ENCODE data around the gene FLYWCH2. TPM values are rescaled to one million over a fixed set of nuclear protein-coding genes. Genes with fewer than 3 reads are reported as not detected.
"Not testable (repeated sequence)": the region's sequence is repeated elsewhere in the genome, so short reads cannot be mapped to it uniquely, and the experiment has no call there.

FLYWCH2 gene
- total and polyA plus RNA-seq, 3 experiments from 2014 or later = 24.0 to 27.2 (median 24.7) TPM

GRCh38 chr16:2905241-2905987 is 22.4 kb downstream of the FLYWCH2 start:
- H3K36me3 Mint-ChIP-seq = peaks cover 0 to 2% (median 0%) of the 10 kb centered on the region in 3 donors
- Histone ChIP-seq H3K4me1 (ENCODE audit: insufficient read depth, low read length) (peaks cover 10% of the 10 kb centered on the region), H3K9me3 (ENCODE audit: low read length) (no peaks in the 10 kb centered on the region), H3K27ac (ENCODE audit: low read depth, low read length) (peak overlapping the region; percentile 74), H3K4me3 (ENCODE audit: low read length) (peak overlapping the region; percentile 73), H3K36me3 (ENCODE audit: insufficient read depth, low read length) (no peaks in the 10 kb centered on the region), H3K27me3 (ENCODE audit: insufficient read depth, low read length, poor library complexity, severe bottlenecking) (no peaks in the 10 kb centered on the region)
- CTCF ChIA-PET = interaction anchor here (0.7 to 2.4 kb wide), 3 partner anchors 22 to 66 kb away, joined by 3 to 10 read pairs (median 10); partner anchors contain the start of gene FLYWCH2
- peak overlapping the region in 7 of 8 donors; percentile 72 to 88 (median 87) for H3K27ac Mint-ChIP-seq
- H3K4me3 Mint-ChIP-seq = peak overlapping the region; percentile 88 to 96 (median 92)
- peaks cover 23 to 28% (median 26%) of the 10 kb centered on the region in 3 donors for H3K4me1 Mint-ChIP-seq
- H3K9me3 Mint-ChIP-seq = no peaks in the 10 kb centered on the region
- DNase-seq = peak; percentile 84 to 89 (median 89)
- POLR2A ChIA-PET = interaction anchor here (0.5 to 1.2 kb wide), 2 partner anchors 12 to 23 kb away, joined by 4 to 6 read pairs; partner anchors contain the start of gene FLYWCH2
- peaks cover 0 to 2% of the 10 kb centered on the region in 2 donors for H3K27me3 Mint-ChIP-seq

- peak overlapping the region in 7 of 8 donors; percentile 65 to 88 (median 87) for H3K27ac Mint-ChIP-seq
- no peaks in the 10 kb centered on the region for H3K9me3 ChIP-seq (ENCODE audit: low read length)
- peak overlapping the region; percentile 88 to 96 (median 92) for H3K4me3 Mint-ChIP-seq
- ChIA-PET CTCF (interaction anchor here (0.7 to 2.4 kb wide), 5 partner anchors 9 to 67 kb away, joined by 3 to 10 read pairs (median 3); partner anchors contain the start of gene FLYWCH2), POLR2A (interaction anchor here (0.5 to 1.2 kb wide), 3 partner anchors 11 to 127 kb away, joined by 3 to 6 read pairs (median 4); partner anchors contain the start of gene FLYWCH2)
- H3K27me3 Mint-ChIP-seq = peaks cover 0 to 2% of the 10 kb centered on the region in 2 donors
- H3K27me3 ChIP-seq (ENCODE audit: insufficient read depth, low read length, poor library complexity, severe bottlenecking) = no peaks in the 10 kb centered on the region
- H3K27ac ChIP-seq (ENCODE audit: low read depth, low read length) = no peak overlapping the region
- no peaks in the 10 kb centered on the region for H3K9me3 Mint-ChIP-seq
- H3K4me1 Mint-ChIP-seq = peaks cover 23 to 33% (median 26%) of the 10 kb centered on the region in 3 donors
- H3K4me1 ChIP-seq (ENCODE audit: insufficient read depth, low read length) = peaks cover 10% of the 10 kb centered on the region
- no peak for DNase-seq
- peaks cover 0 to 2% (median 0%) of the 10 kb centered on the region in 3 donors for H3K36me3 Mint-ChIP-seq
- no peaks in the 10 kb centered on the region for H3K36me3 ChIP-seq (ENCODE audit: insufficient read depth, low read length)
- H3K4me3 ChIP-seq (ENCODE audit: low read length) = peak overlapping the region; percentile 46
Measured at GRCh38 chr16:2905988-2906387, 23.0 kb downstream of the FLYWCH2 start.

DNA sequence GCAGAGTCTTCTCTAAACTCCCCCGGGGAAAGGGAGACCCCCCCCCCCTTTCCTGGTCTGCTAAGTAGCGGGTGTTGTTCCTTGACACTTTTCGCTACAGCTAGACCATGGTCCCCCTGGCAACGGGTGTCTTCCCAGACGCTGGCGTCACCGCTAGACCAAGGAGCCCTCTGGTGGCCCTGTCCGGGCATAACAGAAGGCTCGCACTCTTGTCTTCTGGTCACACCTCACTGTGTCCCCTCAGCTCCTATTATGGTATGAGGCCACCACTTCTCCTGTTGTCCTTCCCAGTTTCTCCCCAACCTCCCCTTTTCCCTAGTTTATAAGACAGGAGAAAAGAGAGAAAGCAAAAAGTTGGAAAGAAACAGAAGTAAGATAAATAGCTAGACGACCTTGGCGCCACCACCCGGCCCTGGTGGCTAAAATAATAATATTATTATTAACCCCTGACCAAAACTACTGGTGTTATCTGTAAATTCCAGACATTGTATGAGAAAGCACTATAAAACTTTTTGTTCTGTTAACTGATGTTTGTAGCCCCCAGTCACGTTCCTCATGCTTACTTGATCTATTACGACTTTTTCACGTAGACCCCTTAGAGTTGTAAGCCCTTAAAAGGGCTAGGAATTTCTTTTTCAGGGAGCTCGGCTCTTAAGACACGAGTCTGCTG is 24.2 kb downstream of the FLYWCH2 start:
- H3K27me3 Mint-ChIP-seq; POLR2A ChIA-PET; H3K9me3 ChIP-seq (ENCODE audit: low read length); H3K4me3 ChIP-seq (ENCODE audit: low read length); H3K36me3 ChIP-seq (ENCODE audit: insufficient read depth, low read length); H3K27ac ChIP-seq (ENCODE audit: low read depth, low read length); H3K36me3 Mint-ChIP-seq; H3K27me3 ChIP-seq (ENCODE audit: insufficient read depth, low read length, poor library complexity, severe bottlenecking); H3K9me3 Mint-ChIP-seq: not testable (repeated sequence)
- Mint-ChIP-seq H3K4me3 (peak overlapping the region in 3 of 7 donors; percentile 36 to 54 (median 37)), H3K27ac (peak overlapping the region in 6 of 8 donors; percentile 21 to 88 (median 75)), H3K4me1 (peaks cover 28 to 41% (median 33%) of the 10 kb centered on the region in 3 donors)
- DNase-seq = peak; percentile 45 to 71 (median 52)
- CTCF ChIA-PET = interaction anchor here (0.9 to 2.4 kb wide), 6 partner anchors 8 to 32 kb away, joined by 3 to 10 read pairs (median 4); partner anchors contain the start of gene FLYWCH2
- H3K4me1 ChIP-seq (ENCODE audit: insufficient read depth, low read length) = peaks cover 14% of the 10 kb centered on the region

DNA sequence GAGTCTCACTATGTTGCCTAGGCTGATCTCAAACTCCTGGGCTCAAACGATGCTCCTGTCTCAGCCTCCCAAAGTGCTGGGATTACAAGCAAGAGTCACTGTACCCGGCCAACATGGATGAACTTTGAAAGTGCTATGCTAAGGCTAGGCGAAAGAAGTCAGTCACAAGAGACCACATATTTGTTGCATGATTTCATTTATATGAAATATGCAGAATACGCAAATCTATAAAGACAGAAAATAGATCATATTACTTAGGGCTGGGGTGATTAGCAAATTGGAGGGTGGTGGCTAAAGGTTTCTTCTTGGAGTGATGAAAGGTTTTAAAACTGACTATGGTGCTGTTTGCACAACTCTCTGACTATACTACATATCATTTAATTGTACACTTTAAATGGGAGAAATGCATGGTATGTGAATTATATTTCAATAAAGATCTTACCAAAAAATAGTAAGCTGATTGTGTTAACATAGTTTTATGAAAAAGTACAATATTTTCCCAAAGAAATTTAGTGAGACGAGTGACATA is 27.5 kb downstream of the FLYWCH2 start:
- ChIA-PET CTCF (interaction anchor here (1.7 to 2.6 kb wide), 3 partner anchors 9 to 72 kb away, joined by 4 to 10 read pairs (median 10); no protein-coding TSS in a partner anchor), POLR2A (interaction anchor here (3.6 kb wide), 1 partner anchor 28 kb away, joined by 33 read pairs; the partner anchor contains the start of gene FLYWCH2)
- Histone ChIP-seq H3K36me3 (ENCODE audit: insufficient read depth, low read length) (no peaks in the 10 kb centered on the region), H3K27me3 (ENCODE audit: insufficient read depth, low read length, poor library complexity, severe bottlenecking) (no peaks in the 10 kb centered on the region), H3K4me1 (ENCODE audit: insufficient read depth, low read length) (peaks cover 22% of the 10 kb centered on the region), H3K4me3 (ENCODE audit: low read length) (no peak overlapping the region), H3K27ac (ENCODE audit: low read depth, low read length) (no peak overlapping the region), H3K9me3 (ENCODE audit: low read length) (no peaks in the 10 kb centered on the region)
- DNase-seq = no peak
- Mint-ChIP-seq H3K9me3 (no peaks in the 10 kb centered on the region), H3K36me3 (peaks cover 0 to 22% (median 2%) of the 10 kb centered on the region in 3 donors), H3K4me1 (peaks cover 35 to 49% (median 41%) of the 10 kb centered on the region in 3 donors), H3K4me3 (peak overlapping the region; percentile 20 to 89 (median 87)), H3K27me3 (no peaks in the 10 kb centered on the region), H3K27ac (peak overlapping the region in 2 of 8 donors; percentile 27 to 78)

DNA sequence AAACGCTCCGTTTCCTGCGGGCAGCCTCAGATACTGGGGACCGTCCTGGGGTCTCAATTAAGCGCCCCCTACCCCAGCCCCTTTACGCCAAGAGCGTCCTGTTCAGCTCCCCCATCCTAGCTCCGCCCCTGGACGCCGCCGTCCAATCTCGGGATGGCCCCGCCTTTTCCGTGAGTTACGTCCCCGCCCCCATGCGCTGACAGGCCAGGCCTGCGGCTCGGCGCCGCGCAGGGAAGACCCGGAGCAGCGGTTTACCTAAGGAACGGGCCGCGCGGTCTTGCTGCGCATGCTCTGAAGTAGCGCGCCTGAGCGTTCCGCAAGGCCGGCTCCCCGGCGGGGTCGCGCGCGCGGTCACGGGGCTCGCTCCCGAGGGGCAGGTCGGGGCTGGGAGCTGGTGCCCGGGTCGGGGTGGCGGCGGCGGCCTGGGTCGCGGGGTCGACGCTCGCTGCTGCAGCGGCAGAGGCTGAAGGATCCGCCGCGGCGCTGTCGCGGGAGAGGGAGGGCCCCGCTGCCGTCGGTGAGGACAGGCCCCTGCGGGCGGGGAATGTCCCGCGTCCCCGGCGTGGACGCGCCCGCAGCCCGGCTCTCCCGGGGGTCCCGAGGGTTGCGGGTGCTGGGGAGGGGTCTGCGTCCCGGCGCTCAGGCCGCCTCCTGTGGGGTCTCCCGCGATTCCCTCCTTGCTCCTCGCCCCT is 28.8 kb downstream of the FLYWCH2 start, which contains the start of gene FLYWCH1:
Gene FLYWCH1 (plus strand): TSS at position 294 of the 692 bp plus-strand sequence. CDS start 17,755 bp downstream, outside the sequence.
- DNase-seq = peak; percentile 96 to 98 (median 97)
- H3K4me3 Mint-ChIP-seq = peak within 1 kb of the TSS; percentile 87 to 96 (median 91)
- CTCF ChIA-PET = interaction anchor here (0.6 to 2.6 kb wide), 10 partner anchors 8 to 73 kb away, joined by 3 to 13 read pairs (median 6); partner anchors contain the start of gene FLYWCH2
- POLR2A ChIA-PET = interaction anchor here (0.9 to 3.6 kb wide), 3 partner anchors 9 to 69 kb away, joined by 3 to 33 read pairs (median 5); partner anchors contain the start of genes FLYWCH2 and PKMYT1
- Histone ChIP-seq H3K36me3 (ENCODE audit: insufficient read depth, low read length) (no peaks in the 10 kb centered on the region), H3K4me1 (ENCODE audit: insufficient read depth, low read length) (peaks cover 16% of the 10 kb centered on the region), H3K9me3 (ENCODE audit: low read length) (no peaks in the 10 kb centered on the region), H3K27ac (ENCODE audit: low read depth, low read length) (peak within 1 kb of the TSS; percentile 73), H3K27me3 (ENCODE audit: insufficient read depth, low read length, poor library complexity, severe bottlenecking) (no peaks in the 10 kb centered on the region), H3K4me3 (ENCODE audit: low read length) (peak within 1 kb of the TSS; percentile 96)
- peaks cover 24 to 36% (median 28%) of the 10 kb centered on the region in 3 donors for H3K4me1 Mint-ChIP-seq
- peaks cover 0 to 30% (median 2%) of the 10 kb centered on the region in 3 donors for H3K36me3 Mint-ChIP-seq
- peak within 1 kb of the TSS; percentile 84 to 95 (median 93) for H3K27ac Mint-ChIP-seq
- no peaks in the 10 kb centered on the region for H3K9me3 Mint-ChIP-seq
- no peaks in the 10 kb centered on the region for H3K27me3 Mint-ChIP-seq

DNA sequence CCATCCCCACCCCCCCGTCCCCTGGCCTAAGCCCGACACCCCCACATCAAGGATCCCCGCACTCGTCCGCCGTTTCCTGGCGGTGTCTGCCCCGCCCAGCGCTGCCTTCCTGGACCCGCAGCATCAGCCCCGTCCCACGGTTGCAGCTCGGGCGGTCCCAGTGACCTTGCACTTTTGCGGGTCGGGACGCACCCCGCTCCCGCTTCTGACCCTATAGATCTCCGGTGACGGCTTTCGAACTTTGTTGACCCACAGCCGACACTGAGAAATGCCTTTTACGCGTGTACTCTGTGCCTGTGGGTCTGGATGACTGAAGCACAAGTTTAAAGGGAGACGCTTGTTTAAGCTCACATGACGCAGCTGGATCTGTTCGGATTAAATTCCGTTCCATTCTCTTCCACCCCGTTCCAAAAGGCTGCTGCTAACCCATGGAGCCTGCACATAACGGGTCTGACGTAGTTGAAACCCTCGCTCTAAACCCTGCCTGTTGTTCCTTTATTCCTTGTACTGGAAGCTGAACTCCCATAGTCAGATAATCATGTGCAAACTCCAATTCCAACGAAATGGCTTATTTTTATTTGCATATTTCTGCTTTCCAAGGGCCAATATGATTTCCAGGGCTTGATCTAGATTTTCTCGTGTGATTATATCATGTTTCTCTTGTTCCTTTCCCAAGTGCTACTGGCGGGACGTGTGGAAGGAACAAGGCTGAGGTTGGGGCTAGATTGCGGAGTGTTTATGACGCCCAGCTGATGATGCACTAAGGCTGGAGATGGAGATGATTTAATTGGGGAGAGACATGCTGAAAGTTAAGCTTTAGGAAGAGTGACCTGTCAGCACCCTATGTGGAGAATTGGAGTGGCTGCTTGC is 29.6 kb downstream of the FLYWCH2 start:
- H3K27ac Mint-ChIP-seq = peak overlapping the region; percentile 81 to 95 (median 93)
- H3K4me3 Mint-ChIP-seq = peak overlapping the region; percentile 87 to 96 (median 91)
- CTCF ChIA-PET = interaction anchor here (0.8 to 2.6 kb wide), 8 partner anchors 7 to 44 kb away, joined by 3 to 13 read pairs (median 9); partner anchors contain the start of gene FLYWCH2
- H3K9me3 ChIP-seq (ENCODE audit: low read length) = no peaks in the 10 kb centered on the region
- H3K9me3 Mint-ChIP-seq = no peaks in the 10 kb centered on the region
- POLR2A ChIA-PET = interaction anchor here (1.3 to 3.6 kb wide), 2 partner anchors 30 to 68 kb away, joined by 5 to 33 read pairs; partner anchors contain the start of genes FLYWCH2 and PKMYT1
- H3K4me3 ChIP-seq (ENCODE audit: low read length) = peak overlapping the region; percentile 96
- H3K27me3 ChIP-seq (ENCODE audit: insufficient read depth, low read length, poor library complexity, severe bottlenecking) = no peaks in the 10 kb centered on the region
- peak in 4 of 5 donors; percentile 18 to 34 (median 28) for DNase-seq
- peaks cover 19 to 30% (median 22%) of the 10 kb centered on the region in 3 donors for H3K4me1 Mint-ChIP-seq
- H3K36me3 Mint-ChIP-seq = peaks cover 0 to 33% (median 2%) of the 10 kb centered on the region in 3 donors
- H3K4me1 ChIP-seq (ENCODE audit: insufficient read depth, low read length) = peaks cover 16% of the 10 kb centered on the region
- H3K36me3 ChIP-seq (ENCODE audit: insufficient read depth, low read length) = no peaks in the 10 kb centered on the region
- H3K27ac ChIP-seq (ENCODE audit: low read depth, low read length) = peak overlapping the region; percentile 73
- no peaks in the 10 kb centered on the region for H3K27me3 Mint-ChIP-seq

Measured in CD8-positive, alpha-beta memory T cell (primary cell).